ENCODE data around the gene CACHD1. TPM values are rescaled to one million over a fixed set of nuclear protein-coding genes. Genes with fewer than 3 reads are reported as not detected.

Gene CACHD1
- total RNA-seq, 3 donors from 2014 or later (not counting 1 experiment from before 2014, with no cell fraction given): not detected

GRCh38 chr1:64683419-64683818, 213.5 kb downstream of the CACHD1 start:
- Histone ChIP-seq H3K27ac (ENCODE audit: low read length) (no peak overlapping the region), H3K36me3 (ENCODE audit: control insufficient read depth, insufficient read depth, low read length) (no peaks in the 10 kb centered on the region), H3K4me3 (ENCODE audit: low read length) (no peak overlapping the region), H3K9me3 (ENCODE audit: control insufficient read depth, insufficient read depth, low read length) (no peaks in the 10 kb centered on the region), H3K27me3 (ENCODE audit: control insufficient read depth, insufficient read depth, low read length) (no peaks in the 10 kb centered on the region), H3K4me1 (ENCODE audit: control insufficient read depth, insufficient read depth, low read length) (no peaks in the 10 kb centered on the region)
- Mint-ChIP-seq H3K36me3 (no peaks in the 10 kb centered on the region), H3K27me3 (ENCODE audit: low read depth in 2 of 2) (no peaks in the 10 kb centered on the region), H3K9me3 (no peaks in the 10 kb centered on the region), H3K27ac (no peak overlapping the region), H3K4me1 (no peaks in the 10 kb centered on the region), H3K4me3 (no peak overlapping the region)
- intact Hi-C loops (cut with micrococcal nuclease): loop anchor here (10.0 kb wide), 1 partner anchor 391 kb away; no protein-coding TSS in a partner anchor
- 95% methylated on average over 2 of the region's 2 CpGs for WGBS (ENCODE audit: insufficient coverage)
- DNase-seq (no peak), ATAC-seq (no peak)
- TF ChIP-seq, protein P1, sequence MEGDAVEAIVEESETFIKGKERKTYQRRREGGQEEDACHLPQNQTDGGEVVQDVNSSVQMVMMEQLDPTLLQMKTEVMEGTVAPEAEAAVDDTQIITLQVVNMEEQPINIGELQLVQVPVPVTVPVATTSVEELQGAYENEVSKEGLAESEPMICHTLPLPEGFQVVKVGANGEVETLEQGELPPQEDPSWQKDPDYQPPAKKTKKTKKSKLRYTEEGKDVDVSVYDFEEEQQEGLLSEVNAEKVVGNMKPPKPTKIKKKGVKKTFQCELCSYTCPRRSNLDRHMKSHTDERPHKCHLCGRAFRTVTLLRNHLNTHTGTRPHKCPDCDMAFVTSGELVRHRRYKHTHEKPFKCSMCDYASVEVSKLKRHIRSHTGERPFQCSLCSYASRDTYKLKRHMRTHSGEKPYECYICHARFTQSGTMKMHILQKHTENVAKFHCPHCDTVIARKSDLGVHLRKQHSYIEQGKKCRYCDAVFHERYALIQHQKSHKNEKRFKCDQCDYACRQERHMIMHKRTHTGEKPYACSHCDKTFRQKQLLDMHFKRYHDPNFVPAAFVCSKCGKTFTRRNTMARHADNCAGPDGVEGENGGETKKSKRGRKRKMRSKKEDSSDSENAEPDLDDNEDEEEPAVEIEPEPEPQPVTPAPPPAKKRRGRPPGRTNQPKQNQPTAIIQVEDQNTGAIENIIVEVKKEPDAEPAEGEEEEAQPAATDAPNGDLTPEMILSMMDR (IDR thresholded peaks at IDR 0.05): no peak

DNA sequence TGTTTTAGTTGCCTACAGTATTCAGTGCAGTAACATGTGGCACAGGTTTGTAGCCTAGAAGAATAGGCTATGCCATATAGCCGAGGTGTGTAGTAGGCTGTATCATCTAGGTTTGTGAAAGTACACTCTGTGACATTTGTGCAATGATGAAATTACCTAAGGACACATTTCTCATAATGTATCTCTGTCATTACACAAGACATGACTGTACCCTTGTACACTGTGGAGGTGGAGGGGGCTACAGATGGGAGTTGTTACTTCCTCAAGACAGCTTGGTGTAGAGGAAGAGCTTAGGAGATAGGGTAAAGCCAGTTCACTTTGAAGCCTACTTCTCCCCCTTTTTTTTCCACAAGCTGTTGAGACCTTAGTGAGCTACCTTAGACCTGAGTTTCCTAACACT, 215.3 kb downstream of the CACHD1 start:
- 88% methylated on average over 1 of the region's 1 CpG for WGBS (ENCODE audit: insufficient coverage)

DNA sequence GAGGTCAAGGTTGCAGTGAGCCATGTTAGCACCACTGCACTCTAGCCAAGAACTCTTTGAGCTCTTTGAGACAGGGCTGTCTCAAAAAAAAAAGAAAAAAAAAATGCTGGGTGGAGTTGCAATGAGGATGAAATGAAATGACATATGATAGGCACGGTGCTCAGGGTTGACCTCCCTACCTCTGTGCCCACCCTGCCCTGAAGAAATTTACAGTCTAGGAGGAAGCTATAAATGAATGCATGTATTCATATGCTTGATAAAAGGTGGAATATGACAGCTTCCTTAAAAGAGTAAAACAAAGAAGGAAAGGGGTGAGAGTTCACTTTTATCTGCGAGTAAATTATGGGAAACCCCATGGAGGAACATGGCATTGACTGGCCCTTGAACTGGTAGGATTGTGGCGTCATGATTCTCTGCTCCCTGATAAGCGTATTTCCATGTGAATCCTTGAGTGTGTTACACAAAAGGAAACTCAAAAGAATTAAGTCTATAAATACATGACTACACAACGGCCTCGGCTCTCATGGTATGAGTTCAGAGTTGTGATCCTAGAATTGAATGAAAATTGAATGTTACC, 215.9 kb downstream of the CACHD1 start:
- no peaks in the 10 kb centered on the region for H3K9me3 ChIP-seq (ENCODE audit: control insufficient read depth, insufficient read depth, low read length)
- Mint-ChIP-seq H3K4me1 (no peaks in the 10 kb centered on the region), H3K9me3 (no peaks in the 10 kb centered on the region), H3K36me3 (no peaks in the 10 kb centered on the region), H3K27me3 (ENCODE audit: low read depth in 2 of 2) (no peaks in the 10 kb centered on the region), H3K4me3 (no peak overlapping the region), H3K27ac (no peak overlapping the region)
- TF ChIP-seq, protein P1 (IDR thresholded peaks at IDR 0.05): no peak
- WGBS (ENCODE audit: insufficient coverage): 87% methylated on average over 4 of the region's 6 CpGs
- no peak overlapping the region for H3K4me3 ChIP-seq (ENCODE audit: low read length)
- DNase-seq (no peak), ATAC-seq (no peak)
- no peaks in the 10 kb centered on the region for H3K36me3 ChIP-seq (ENCODE audit: control insufficient read depth, insufficient read depth, low read length)
- intact Hi-C loops (cut with micrococcal nuclease): loop anchor here (1.0 to 10.0 kb wide), 2 partner anchors 138 to 389 kb away; no protein-coding TSS in a partner anchor
- no peaks in the 10 kb centered on the region for H3K4me1 ChIP-seq (ENCODE audit: control insufficient read depth, insufficient read depth, low read length)
- H3K27ac ChIP-seq (ENCODE audit: low read length): no peak overlapping the region
- no peaks in the 10 kb centered on the region for H3K27me3 ChIP-seq (ENCODE audit: control insufficient read depth, insufficient read depth, low read length)

More for the DNA sequence above, 215.3 kb downstream of the CACHD1 start:
- H3K27me3 Mint-ChIP-seq (ENCODE audit: low read depth in 2 of 2): no peaks in the 10 kb centered on the region
- DNase-seq (no peak), ATAC-seq (no peak)
- H3K4me1 Mint-ChIP-seq: no peaks in the 10 kb centered on the region
- intact Hi-C loops (cut with micrococcal nuclease): loop anchor here (10.0 kb wide), 1 partner anchor 390 kb away; no protein-coding TSS in a partner anchor
- H3K36me3 ChIP-seq (ENCODE audit: control insufficient read depth, insufficient read depth, low read length): no peaks in the 10 kb centered on the region
- H3K4me3 Mint-ChIP-seq: no peak overlapping the region
- no peaks in the 10 kb centered on the region for H3K4me1 ChIP-seq (ENCODE audit: control insufficient read depth, insufficient read depth, low read length)
- no peak overlapping the region for H3K4me3 ChIP-seq (ENCODE audit: low read length)
- no peaks in the 10 kb centered on the region for H3K36me3 Mint-ChIP-seq
- no peaks in the 10 kb centered on the region for H3K9me3 ChIP-seq (ENCODE audit: control insufficient read depth, insufficient read depth, low read length)
- no peak overlapping the region for H3K27ac ChIP-seq (ENCODE audit: low read length)
- H3K27me3 ChIP-seq (ENCODE audit: control insufficient read depth, insufficient read depth, low read length): no peaks in the 10 kb centered on the region
- TF ChIP-seq, protein P1 (IDR thresholded peaks at IDR 0.05): no peak
- H3K9me3 Mint-ChIP-seq: no peaks in the 10 kb centered on the region
- H3K27ac Mint-ChIP-seq: no peak overlapping the region

Measured in natural killer cell (primary cell).